Measurements from ENCODE around the gene RAPGEF4.
"Not testable (repeated sequence)": the region's sequence is repeated elsewhere in the genome, so short reads cannot be mapped to it uniquely, and the experiment has no call there.

Gene RAPGEF4

DNA sequence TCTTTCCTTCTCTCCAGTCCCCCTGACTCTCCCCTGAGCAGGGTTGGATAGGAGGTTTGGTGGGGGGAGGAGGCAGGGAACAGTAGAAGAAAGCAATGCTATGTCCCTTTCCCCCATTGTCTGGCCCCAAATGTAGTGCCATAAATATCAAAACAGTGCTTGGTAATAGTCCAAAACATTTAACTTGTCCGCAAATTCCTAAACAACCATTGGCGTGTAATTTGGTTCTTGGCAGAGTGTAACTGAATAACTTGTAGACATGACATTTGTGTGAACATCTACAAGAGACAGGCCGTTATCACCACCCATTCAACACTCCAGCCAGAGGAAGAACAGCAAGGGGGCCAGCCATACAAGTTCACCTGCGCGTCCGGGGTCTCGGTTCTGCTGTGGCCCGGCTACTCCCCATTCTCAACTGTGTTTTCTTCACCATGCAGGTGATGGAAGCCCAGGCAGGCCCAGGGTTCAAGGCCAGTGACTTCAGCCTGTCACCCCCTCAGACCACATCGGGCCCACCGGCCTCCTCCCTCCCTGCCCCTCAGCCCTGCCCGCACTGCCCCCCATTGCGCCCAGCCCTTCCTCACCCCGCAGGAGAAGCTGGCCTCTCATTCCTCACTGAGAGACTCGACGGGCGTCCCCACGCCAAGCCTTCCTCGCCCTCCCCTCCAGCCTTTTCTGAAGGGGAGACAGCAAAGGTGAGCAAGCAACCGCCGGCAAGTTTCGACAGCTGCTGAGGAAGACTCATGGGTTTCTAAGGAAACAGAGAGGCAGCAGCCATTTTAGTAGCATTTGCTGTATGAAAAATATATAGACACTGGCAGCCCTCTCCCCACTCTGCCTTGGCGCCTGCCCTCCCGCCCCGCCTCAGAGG lies 699 bp upstream of the RAPGEF4 start:
- no peak for FAIRE-seq

DNA sequence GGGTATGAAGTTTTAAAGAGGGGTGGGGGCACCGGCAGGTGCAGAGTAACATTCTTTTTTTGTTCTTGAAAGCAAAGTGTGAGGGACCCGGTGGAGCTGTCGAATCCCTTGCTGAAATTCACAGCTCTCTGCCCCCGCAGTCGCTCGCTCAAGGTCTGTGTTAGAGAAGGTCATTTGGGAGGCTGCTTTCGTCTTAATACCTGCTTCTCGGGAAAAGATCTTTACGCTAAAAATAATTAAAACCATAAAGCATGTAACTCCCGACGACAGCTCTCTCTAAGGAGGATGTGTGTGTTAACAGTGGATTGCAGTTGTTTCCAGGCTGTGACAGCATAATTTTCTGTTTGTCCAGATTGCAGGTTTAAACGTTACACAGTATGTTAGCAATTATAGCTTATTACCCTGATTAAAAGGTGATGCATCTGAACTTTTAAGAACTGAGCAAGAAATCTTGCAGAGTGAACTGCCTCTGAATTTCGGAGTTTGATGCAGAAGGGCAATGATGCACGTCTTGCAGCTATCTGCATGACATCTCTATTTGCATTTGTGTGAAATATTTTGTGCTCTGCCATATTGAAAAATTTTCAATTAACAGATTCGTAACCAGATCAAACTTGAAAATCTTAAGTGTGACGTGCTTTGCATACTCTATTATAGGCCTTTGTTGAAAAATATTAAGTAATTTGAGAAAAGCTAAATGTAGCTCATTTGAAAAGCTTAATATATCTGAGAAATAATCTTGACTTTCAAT lies 954 bp downstream of the RAPGEF4 start:
- no peak for TF ChIP-seq TAF1 (IDR thresholded peaks at IDR 0.05; ENCODE audit: borderline replicate concordance, low read depth, low read length)
- no peak for TF ChIP-seq POLR2A (IDR thresholded peaks at IDR 0.05; ENCODE audit: low read depth, low read length)
- no peak for TF ChIP-seq POLR2AphosphoS5 (IDR thresholded peaks at IDR 0.05; ENCODE audit: low read depth, low read length)
- DNase-seq (ENCODE audit: insufficient read length) (no peak), FAIRE-seq (no peak)

More for the DNA sequence above, 699 bp upstream of the RAPGEF4 start:
- DNase-seq (ENCODE audit: insufficient read length): no peak
- TF ChIP-seq POLR2A (IDR thresholded peaks at IDR 0.05; ENCODE audit: low read depth, low read length) (no peak), TAF1 (IDR thresholded peaks at IDR 0.05; ENCODE audit: borderline replicate concordance, low read depth, low read length) (no peak), POLR2AphosphoS5 (IDR thresholded peaks at IDR 0.05; ENCODE audit: low read depth, low read length) (no peak)

DNA sequence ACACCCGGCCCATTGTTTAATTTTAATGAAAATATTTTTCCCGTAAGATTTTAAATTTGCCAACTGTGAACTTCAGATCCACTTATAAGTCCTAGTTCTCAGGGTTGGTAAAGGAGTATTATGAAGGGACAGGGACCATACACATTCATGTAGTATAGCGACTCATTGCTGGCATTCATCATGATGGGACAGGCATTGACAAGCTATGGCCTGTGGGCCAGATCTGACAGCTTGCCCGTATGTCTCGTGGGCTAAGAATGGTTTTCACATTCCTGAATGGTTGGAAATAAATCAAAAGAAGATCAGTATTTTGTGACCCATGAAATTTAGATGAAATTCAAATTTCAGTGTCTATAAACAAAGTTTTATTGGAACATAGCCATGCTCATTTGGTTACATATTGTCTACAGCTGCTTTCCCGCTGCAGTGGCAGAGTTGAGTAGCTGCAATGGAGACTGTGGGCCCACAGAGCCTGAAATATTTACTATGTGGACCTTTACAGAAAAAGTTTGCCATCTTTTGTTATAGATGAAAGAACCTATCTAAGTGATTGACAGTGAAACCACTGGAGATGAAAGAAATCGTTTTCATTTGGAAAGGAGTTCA lies 4.1 kb downstream of the RAPGEF4 start:
- TF ChIP-seq POLR2AphosphoS5 (IDR thresholded peaks at IDR 0.05; ENCODE audit: low read depth, low read length) (no peak), TAF1 (IDR thresholded peaks at IDR 0.05; ENCODE audit: borderline replicate concordance, low read depth, low read length) (no peak), POLR2A (IDR thresholded peaks at IDR 0.05; ENCODE audit: low read depth, low read length) (no peak)

DNA sequence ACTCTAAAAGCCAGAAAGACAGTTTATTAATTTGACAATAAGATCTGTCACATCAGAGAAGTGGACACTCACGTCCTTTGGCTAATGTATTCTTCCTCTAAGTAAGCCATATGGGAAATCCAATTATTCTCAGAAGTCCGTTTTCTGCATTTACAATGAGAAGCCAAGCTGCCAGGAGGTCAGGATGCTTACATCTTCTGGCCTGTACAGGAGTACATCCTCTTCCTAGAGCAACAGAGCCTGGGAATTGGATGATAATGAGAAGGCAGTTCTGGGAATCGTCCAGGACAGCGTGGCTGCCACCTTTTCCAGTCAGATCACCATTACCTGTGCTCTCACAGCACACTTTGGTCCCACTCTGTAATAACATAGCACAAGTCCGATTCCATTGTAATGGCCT lies 5.2 kb downstream of the RAPGEF4 start:
- TF ChIP-seq POLR2A (IDR thresholded peaks at IDR 0.05; ENCODE audit: low read depth, low read length) (no peak), TAF1 (IDR thresholded peaks at IDR 0.05; ENCODE audit: borderline replicate concordance, low read depth, low read length) (no peak), POLR2AphosphoS5 (IDR thresholded peaks at IDR 0.05; ENCODE audit: low read depth, low read length) (no peak)
- FAIRE-seq: no peak
- DNase-seq (ENCODE audit: insufficient read length): no peak

More for the DNA sequence above, 4.1 kb downstream of the RAPGEF4 start:
- no peak for FAIRE-seq
- no peak for DNase-seq (ENCODE audit: insufficient read length)

DNA sequence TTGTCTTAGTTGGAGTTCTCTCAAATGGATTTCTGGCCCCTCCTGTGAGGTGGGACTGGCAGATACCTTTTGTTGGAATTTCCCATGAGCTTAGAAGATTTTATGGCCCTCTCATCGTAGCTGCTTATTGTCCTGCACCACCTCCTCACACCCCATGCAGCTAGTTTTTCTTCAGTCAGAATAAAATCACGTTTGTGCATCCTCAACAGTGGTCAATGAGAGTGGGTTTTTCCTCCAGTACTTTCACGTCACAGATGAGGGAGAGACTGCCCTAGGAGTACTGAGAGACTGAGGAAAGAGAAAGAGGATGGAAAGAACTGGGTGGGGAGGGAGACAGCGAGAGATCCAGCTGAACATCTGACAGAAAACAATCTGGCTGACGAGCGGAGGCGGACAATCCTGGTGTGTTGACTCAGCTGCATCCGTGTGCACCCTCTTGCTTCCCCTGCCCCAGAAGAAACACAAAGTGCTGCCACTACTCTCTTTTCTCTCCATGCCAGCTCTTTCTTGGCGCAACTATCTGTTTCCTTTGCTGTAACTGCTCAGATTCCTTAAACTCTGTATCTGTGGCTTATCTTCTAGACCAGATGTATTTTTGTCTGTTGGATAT lies 7.4 kb downstream of the RAPGEF4 start:
- TF ChIP-seq POLR2AphosphoS5 (IDR thresholded peaks at IDR 0.05; ENCODE audit: low read depth, low read length) (no peak), TAF1 (IDR thresholded peaks at IDR 0.05; ENCODE audit: borderline replicate concordance, low read depth, low read length) (no peak), POLR2A (IDR thresholded peaks at IDR 0.05; ENCODE audit: low read depth, low read length) (no peak)
- no peak for DNase-seq (ENCODE audit: insufficient read length)
- no peak for FAIRE-seq

DNA sequence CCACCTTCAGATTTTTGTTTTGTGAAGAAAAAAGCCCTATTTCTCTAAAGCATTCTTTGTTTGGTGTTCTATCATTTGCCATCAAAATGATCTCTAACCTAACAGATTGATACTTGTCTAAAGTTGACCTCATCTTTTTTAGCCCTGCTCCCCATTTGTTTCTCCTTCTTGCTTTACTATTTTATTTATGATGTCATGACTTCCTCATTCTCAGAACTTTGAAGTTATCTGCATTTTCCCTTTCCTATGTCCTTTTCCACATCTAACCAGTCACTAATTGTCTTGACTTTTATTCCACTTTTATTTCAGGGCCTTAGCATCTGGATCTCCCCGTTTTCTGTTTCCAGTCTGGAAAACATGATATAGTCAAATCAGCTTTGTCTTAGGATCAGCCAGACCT lies 8.3 kb downstream of the RAPGEF4 start:
- no peak for FAIRE-seq
- DNase-seq (ENCODE audit: insufficient read length): no peak
- TF ChIP-seq POLR2AphosphoS5 (IDR thresholded peaks at IDR 0.05; ENCODE audit: low read depth, low read length) (no peak), TAF1 (IDR thresholded peaks at IDR 0.05; ENCODE audit: borderline replicate concordance, low read depth, low read length) (no peak), POLR2A (IDR thresholded peaks at IDR 0.05; ENCODE audit: low read depth, low read length) (no peak)

DNA sequence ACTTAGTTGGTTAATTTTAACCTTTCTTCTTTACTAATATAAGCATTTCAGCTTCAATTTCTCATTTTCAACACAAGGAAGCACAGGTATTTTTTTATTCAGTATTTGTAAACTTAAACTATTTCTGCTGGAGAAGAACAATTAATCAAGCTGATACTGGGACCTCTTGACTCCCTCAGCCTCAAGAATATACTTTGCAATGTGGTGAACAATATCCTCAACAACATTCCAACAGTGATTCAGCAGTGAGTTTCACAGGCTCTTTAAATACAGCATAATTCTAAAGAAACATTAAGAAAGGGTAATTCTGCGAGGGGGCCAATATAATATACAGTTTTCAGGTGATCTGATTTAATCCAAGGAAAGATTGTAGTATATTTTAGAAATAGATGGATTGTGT lies 10.0 kb downstream of the RAPGEF4 start:
- DNase-seq (ENCODE audit: insufficient read length) (no peak), FAIRE-seq (no peak)
- TF ChIP-seq POLR2A (IDR thresholded peaks at IDR 0.05; ENCODE audit: low read depth, low read length) (no peak), POLR2AphosphoS5 (IDR thresholded peaks at IDR 0.05; ENCODE audit: low read depth, low read length) (no peak), TAF1 (IDR thresholded peaks at IDR 0.05; ENCODE audit: borderline replicate concordance, low read depth, low read length) (no peak)

DNA sequence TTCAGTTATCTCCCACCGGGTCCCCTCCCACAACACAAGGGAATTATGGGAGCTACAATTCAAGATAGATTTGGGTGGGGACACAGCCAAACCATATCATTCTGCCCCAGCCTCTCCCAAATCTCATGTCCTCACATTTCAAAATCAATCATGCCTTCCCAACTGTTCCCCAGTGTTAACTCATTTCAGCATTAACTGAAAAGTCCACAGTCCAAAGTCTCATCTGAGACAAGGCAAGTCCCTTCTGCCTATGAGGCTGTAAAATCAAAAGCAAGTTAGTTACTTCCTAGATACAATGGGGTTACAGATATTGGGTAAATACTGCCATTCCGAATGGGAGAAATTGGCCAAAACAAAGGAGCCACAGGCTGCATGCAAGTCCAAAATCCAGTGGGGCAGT lies 12.9 kb downstream of the RAPGEF4 start:
- FAIRE-seq; DNase-seq (ENCODE audit: insufficient read length): not testable (repeated sequence)

DNA sequence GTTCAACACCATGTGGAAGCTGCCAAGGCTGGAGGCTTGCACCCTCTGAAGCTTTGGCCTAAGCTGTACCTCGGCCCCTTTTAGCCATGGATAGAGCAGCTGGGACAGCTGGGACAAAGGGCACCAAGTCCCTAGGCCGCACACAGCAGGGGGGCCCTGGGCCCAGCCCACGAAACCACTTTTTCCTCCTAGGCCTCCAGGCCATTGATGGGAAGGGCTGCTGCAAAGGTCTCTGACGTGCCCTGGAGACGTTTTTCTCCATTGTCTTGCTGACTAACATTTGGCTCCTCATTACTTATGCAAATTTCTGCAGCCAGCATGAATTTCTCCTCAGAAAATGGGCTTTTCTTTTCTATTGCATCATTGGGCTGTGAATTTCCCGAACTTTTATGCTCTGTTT lies 13.7 kb downstream of the RAPGEF4 start:
- DNase-seq (ENCODE audit: insufficient read length): no peak
- FAIRE-seq: no peak

DNA sequence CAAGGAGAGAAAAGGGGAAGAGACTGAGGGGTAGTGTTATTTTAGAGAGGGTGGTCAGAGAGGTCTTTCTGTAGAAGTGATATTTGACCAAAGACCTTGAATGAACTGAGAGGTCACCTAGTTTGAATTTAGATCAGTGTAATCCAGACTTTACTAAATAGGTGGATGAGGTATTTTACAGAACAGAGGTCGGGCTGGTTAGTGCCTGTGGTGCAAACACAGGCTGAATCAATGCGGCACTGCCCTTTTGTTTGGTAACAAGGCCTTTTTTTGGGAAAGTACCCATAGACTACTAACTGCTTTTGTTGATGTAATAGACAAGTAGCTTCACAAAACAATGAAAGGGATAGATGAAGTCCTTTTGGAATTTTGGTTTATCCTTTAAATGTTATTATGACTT lies 15.9 kb downstream of the RAPGEF4 start:
- TF ChIP-seq POLR2AphosphoS5 (IDR thresholded peaks at IDR 0.05; ENCODE audit: low read depth, low read length) (no peak), POLR2A (IDR thresholded peaks at IDR 0.05; ENCODE audit: low read depth, low read length) (no peak), TAF1 (IDR thresholded peaks at IDR 0.05; ENCODE audit: borderline replicate concordance, low read depth, low read length) (no peak)
- FAIRE-seq (no peak), DNase-seq (ENCODE audit: insufficient read length) (no peak)

More for the DNA sequence above, 13.7 kb downstream of the RAPGEF4 start:
- no peak for TF ChIP-seq TAF1 (IDR thresholded peaks at IDR 0.05; ENCODE audit: borderline replicate concordance, low read depth, low read length)
- no peak for TF ChIP-seq POLR2A (IDR thresholded peaks at IDR 0.05; ENCODE audit: low read depth, low read length)
- TF ChIP-seq POLR2AphosphoS5 (IDR thresholded peaks at IDR 0.05; ENCODE audit: low read depth, low read length): no peak

DNA sequence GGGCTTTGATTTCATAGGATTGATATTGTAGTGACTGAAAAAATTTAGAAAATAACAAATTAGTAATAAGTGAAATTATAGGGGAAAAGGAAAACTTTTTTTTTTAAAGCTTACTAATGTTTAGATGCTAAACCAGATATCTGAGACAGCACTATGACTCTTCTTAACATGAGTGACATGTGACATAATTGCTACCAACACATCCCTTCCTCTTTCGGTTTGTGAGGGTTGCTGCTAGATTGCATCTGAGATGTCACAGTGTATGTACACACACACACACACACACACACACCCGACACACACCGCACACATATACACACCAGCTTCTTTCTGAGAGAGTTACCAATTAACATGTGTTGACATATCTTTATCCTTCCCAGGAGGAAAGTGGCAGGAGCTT lies 18.0 kb downstream of the RAPGEF4 start:
- DNase-seq (ENCODE audit: insufficient read length) (no peak), FAIRE-seq (no peak)
- TF ChIP-seq TAF1 (IDR thresholded peaks at IDR 0.05; ENCODE audit: borderline replicate concordance, low read depth, low read length): no peak
- TF ChIP-seq POLR2AphosphoS5 (IDR thresholded peaks at IDR 0.05; ENCODE audit: low read depth, low read length): no peak
- no peak for TF ChIP-seq POLR2A (IDR thresholded peaks at IDR 0.05; ENCODE audit: low read depth, low read length)
